ENCODE results near the gene KCNJ12. TPM values are rescaled to one million over a fixed set of nuclear protein-coding genes. Genes with fewer than 3 reads are reported as not detected.

The KCNJ12 gene
- polyA plus RNA-seq, 2 of the 4 experiments (the other 2 are of a cell fraction) = 0.34 to 0.44 TPM

- H3K4me3 ChIP-seq = no peak overlapping the region
- TF ChIP-seq MAFK (IDR thresholded peaks at IDR 0.05; ENCODE audit: partially characterized antibody) (no peak), JUN (IDR thresholded peaks at IDR 0.05) (no peak), HDAC2 (IDR thresholded peaks at IDR 0.05) (no peak), JUNB (IDR thresholded peaks at IDR 0.05) (no peak), HOXB5 (CRISPR knock-in tag; IDR thresholded peaks at IDR 0.05) (no peak), ZSCAN20 (CRISPR knock-in tag; IDR thresholded peaks at IDR 0.05) (no peak), EHMT2 (IDR thresholded peaks at IDR 0.05; ENCODE audit: low read depth) (no peak), FOXS1 (CRISPR knock-in tag; IDR thresholded peaks at IDR 0.05) (no peak), TP53 (CRISPR knock-in tag; IDR thresholded peaks at IDR 0.05) (no peak), POLR2A (IDR thresholded peaks at IDR 0.05; ENCODE audit: low read length) (no peak), POLR2AphosphoS2 (conservative IDR thresholded peaks at IDR 0.05; ENCODE audit: low read length) (no peak), PHF8 (IDR thresholded peaks at IDR 0.05; ENCODE audit: borderline replicate concordance, low read depth) (no peak), CBX2 (IDR thresholded peaks at IDR 0.05; ENCODE audit: borderline replicate concordance, low read depth) (no peak), FOSL2 (IDR thresholded peaks at IDR 0.05) (no peak), FOSL2 (CRISPR knock-in tag; IDR thresholded peaks at IDR 0.05) (no peak), NPAS2 (CRISPR knock-in tag; IDR thresholded peaks at IDR 0.05; ENCODE audit: borderline replicate concordance) (no peak), E2F6 (IDR thresholded peaks at IDR 0.05; ENCODE audit: borderline replicate concordance, low read depth) (no peak)
- no peak for DNase-seq (ENCODE audit: low read depth in 1 of 2, low spot score in 1 of 2)
- FAIRE-seq = no peak
- ChIA-PET CTCF (no interaction called here), POLR2A (no interaction called here)
- H3K9me3 ChIP-seq = no peaks in the 10 kb centered on the region
- H3K27ac ChIP-seq = no peak overlapping the region
- no peak overlapping the region for H3K4me2 ChIP-seq
- no peak for ATAC-seq
- 0 out of 3 replicates have a peak, but pooled peaks cover 4% of the 10 kb centered on the region for H3K4me1 ChIP-seq
- WGBS (ENCODE audit: missing lambda C conversion rate) = 84% methylated on average over 8 of the region's 8 CpGs
Measured at GRCh38 chr17:21352981-21353265, 23.2 kb upstream of the KCNJ12 start.

GRCh38 chr17:21353326-21354010 lies 22.7 kb upstream of the KCNJ12 start:
- FAIRE-seq = no peak
- TF ChIP-seq HOXB5 (CRISPR knock-in tag; IDR thresholded peaks at IDR 0.05) (no peak), JUN (IDR thresholded peaks at IDR 0.05) (no peak), CBX2 (IDR thresholded peaks at IDR 0.05; ENCODE audit: borderline replicate concordance, low read depth) (no peak), FOSB (CRISPR knock-in tag; IDR thresholded peaks at IDR 0.05) (no peak), HOXA7 (CRISPR knock-in tag; IDR thresholded peaks at IDR 0.05) (no peak)
- Histone ChIP-seq H3K9me3 (no peaks in the 10 kb centered on the region), H3K4me3 (no peak overlapping the region), H3K4me2 (no peak overlapping the region), H3K4me1 (peaks cover 5% of the 10 kb centered on the region; the same call in 1 of the 3 replicates), H3K27ac (no peak overlapping the region)
- WGBS (ENCODE audit: missing lambda C conversion rate) = 77% methylated on average over 13 of the region's 13 CpGs
- CTCF ChIA-PET = no interaction called here
- ATAC-seq = no peak
- POLR2A ChIA-PET = no interaction called here
- DNase-seq (ENCODE audit: low read depth in 1 of 2, low spot score in 1 of 2) = no peak

GRCh38 chr17:21354796-21355385 lies 21.3 kb upstream of the KCNJ12 start:
- FAIRE-seq (no peak), DNase-seq (ENCODE audit: low read depth in 1 of 2, low spot score in 1 of 2) (no peak), ATAC-seq (no peak)
- Histone ChIP-seq H3K4me1 (peaks cover 15% of the 10 kb centered on the region; the same call in 1 of the 3 replicates), H3K9me3 (no peaks in the 10 kb centered on the region), H3K27ac (no peak overlapping the region), H3K4me2 (no peak overlapping the region), H3K4me3 (no peak overlapping the region)
- 81% methylated on average over 12 of the region's 13 CpGs for WGBS (ENCODE audit: missing lambda C conversion rate)
- ChIA-PET POLR2A (no interaction called here), CTCF (interaction anchor here (1.2 kb wide), 1 partner anchor 43 kb away, joined by 3 read pairs; no protein-coding TSS in a partner anchor)
- TF ChIP-seq FOSL2 (IDR thresholded peaks at IDR 0.05) (no peak), FOSL2 (CRISPR knock-in tag; IDR thresholded peaks at IDR 0.05) (no peak), HMGXB4 (CRISPR knock-in tag; IDR thresholded peaks at IDR 0.05; ENCODE audit: borderline replicate concordance) (no peak), HEYL (CRISPR knock-in tag; IDR thresholded peaks at IDR 0.05) (no peak), NR3C1 (IDR thresholded peaks at IDR 0.05) (no peak), NFE2L2 (conservative IDR thresholded peaks at IDR 0.05; ENCODE audit: low read length) (no peak), PBX3 (IDR thresholded peaks at IDR 0.05) (no peak), TP53 (CRISPR knock-in tag; IDR thresholded peaks at IDR 0.05) (no peak), RFX5 (IDR thresholded peaks at IDR 0.05) (no peak), SMC3 (IDR thresholded peaks at IDR 0.05) (no peak), BCL3 (IDR thresholded peaks at IDR 0.05) (no peak), ZSCAN20 (CRISPR knock-in tag; IDR thresholded peaks at IDR 0.05) (no peak)

Measured in A549 (cell line).